ENCODE results near the gene INTS14.
A peak's percentile ranks its signal among the peaks of the same experiment; 100 is the strongest.

INTS14 gene

GRCh38 chr15:65650312-65651041 lies 39.5 kb upstream of the INTS14 start:
- Histone ChIP-seq H3K18ac (ENCODE audit: low read depth in 1 of 2, low read length in 2 of 2) (no peak overlapping the region), H2AK5ac (ENCODE audit: low read length, severe bottlenecking) (no peak overlapping the region)

GRCh38 chr15:65646486-65646885 lies 35.6 kb upstream of the INTS14 start:
- 93% methylated on average over 3 of the region's 4 CpGs for WGBS
- Histone ChIP-seq H3K23ac (ENCODE audit: low read length in 2 of 2) (no peak overlapping the region), H3K14ac (ENCODE audit: low read length in 2 of 2) (no peak overlapping the region), H2BK15ac (ENCODE audit: low read depth, poor library complexity, severe bottlenecking) (no peak overlapping the region), H3K18ac (ENCODE audit: low read depth in 1 of 2, low read length in 2 of 2) (no peak overlapping the region), H4K91ac (ENCODE audit: low read length) (no peak overlapping the region), H3K9me3 (ENCODE audit: control insufficient read depth, low read length) (no peaks in the 10 kb centered on the region), H3K36me3 (ENCODE audit: control insufficient read depth in 1 of 2, insufficient read depth in 2 of 2, low read depth in 1 of 2, low read length in 2 of 2) (peaks cover 7 to 14% of the 10 kb centered on the region in 2 experiments), H3K27me3 (ENCODE audit: control insufficient read depth in 1 of 2, insufficient read depth in 1 of 2, low read length in 2 of 2) (no peaks in the 10 kb centered on the region), H3K4me1 (ENCODE audit: control insufficient read depth, insufficient read depth, low read depth, low read length) (peaks cover 4% of the 10 kb centered on the region), H2AFZ (ENCODE audit: low read depth, low read length) (no peak overlapping the region), H2AK5ac (ENCODE audit: low read length, severe bottlenecking) (no peak overlapping the region), H3K4me2 (ENCODE audit: low read length, poor library complexity, severe bottlenecking) (no peak overlapping the region), H3K9ac (ENCODE audit: low read length) (no peak overlapping the region), H4K8ac (ENCODE audit: low read length) (no peak overlapping the region), H2BK120ac (ENCODE audit: low read depth, low read length) (no peak overlapping the region), H3K79me1 (replicated peaks; ENCODE audit: low read length, poor library complexity, severe bottlenecking) (no peaks in the 10 kb centered on the region), H2BK12ac (ENCODE audit: low read length in 2 of 2) (no peak overlapping the region), H3K27ac (ENCODE audit: low read length, poor library complexity, severe bottlenecking) (no peak overlapping the region), H2BK5ac (ENCODE audit: low read depth, low read length, poor library complexity, severe bottlenecking) (no peak overlapping the region), H3K4me3 (ENCODE audit: insufficient read depth in 1 of 2, low read depth in 1 of 2, low read length in 2 of 2) (no peak overlapping the region), H3K4ac (ENCODE audit: low read depth in 1 of 2, low read length in 2 of 2) (no peak overlapping the region)
- DNase-seq, result peak; percentile 28

More at GRCh38 chr15:65650312-65651041, 39.5 kb upstream of the INTS14 start:
- DNase-seq, result no peak
- Histone ChIP-seq H3K79me1 (replicated peaks; ENCODE audit: low read length, poor library complexity, severe bottlenecking) (no peaks in the 10 kb centered on the region), H4K91ac (ENCODE audit: low read length) (no peak overlapping the region), H3K4me2 (ENCODE audit: low read length, poor library complexity, severe bottlenecking) (no peak overlapping the region), H2BK12ac (ENCODE audit: low read length in 2 of 2) (no peak overlapping the region), H2BK5ac (ENCODE audit: low read depth, low read length, poor library complexity, severe bottlenecking) (no peak overlapping the region), H2AFZ (ENCODE audit: low read depth, low read length) (no peak overlapping the region), H3K27ac (ENCODE audit: low read length, poor library complexity, severe bottlenecking) (no peak overlapping the region), H2BK15ac (ENCODE audit: low read depth, poor library complexity, severe bottlenecking) (no peak overlapping the region), H3K23ac (ENCODE audit: low read length in 2 of 2) (no peak overlapping the region), H3K14ac (ENCODE audit: low read length in 2 of 2) (no peak overlapping the region), H3K36me3 (ENCODE audit: control insufficient read depth in 1 of 2, insufficient read depth in 2 of 2, low read depth in 1 of 2, low read length in 2 of 2) (peaks cover 12 to 26% of the 10 kb centered on the region in 2 experiments), H3K4me1 (ENCODE audit: control insufficient read depth, insufficient read depth, low read depth, low read length) (peaks cover 4% of the 10 kb centered on the region), H4K8ac (ENCODE audit: low read length) (no peak overlapping the region), H2BK120ac (ENCODE audit: low read depth, low read length) (no peak overlapping the region), H3K4ac (ENCODE audit: low read depth in 1 of 2, low read length in 2 of 2) (no peak overlapping the region), H3K9ac (ENCODE audit: low read length) (no peak overlapping the region), H3K9me3 (ENCODE audit: control insufficient read depth, low read length) (no peaks in the 10 kb centered on the region), H3K4me3 (ENCODE audit: insufficient read depth in 1 of 2, low read depth in 1 of 2, low read length in 2 of 2) (no peak overlapping the region), H3K27me3 (ENCODE audit: control insufficient read depth in 1 of 2, insufficient read depth in 1 of 2, low read length in 2 of 2) (no peaks in the 10 kb centered on the region)
- 94% methylated on average over 12 of the region's 12 CpGs for WGBS

GRCh38 chr15:65645392-65645791 lies 34.5 kb upstream of the INTS14 start:
- peaks cover 0 to 3% of the 10 kb centered on the region in 2 experiments for H3K36me3 ChIP-seq (ENCODE audit: control insufficient read depth in 1 of 2, insufficient read depth in 2 of 2, low read depth in 1 of 2, low read length in 2 of 2)
- H3K4me3 ChIP-seq (ENCODE audit: insufficient read depth in 1 of 2, low read depth in 1 of 2, low read length in 2 of 2), result no peak overlapping the region
- no peaks in the 10 kb centered on the region for H3K79me1 ChIP-seq (replicated peaks; ENCODE audit: low read length, poor library complexity, severe bottlenecking)
- H3K9me3 ChIP-seq (ENCODE audit: control insufficient read depth, low read length), result no peaks in the 10 kb centered on the region
- WGBS, result 97% methylated on average over 4 of the region's 4 CpGs
- no peak overlapping the region for H2BK12ac ChIP-seq (ENCODE audit: low read length in 2 of 2)
- H3K4ac ChIP-seq (ENCODE audit: low read depth in 1 of 2, low read length in 2 of 2), result no peak overlapping the region
- H3K27me3 ChIP-seq (ENCODE audit: control insufficient read depth in 1 of 2, insufficient read depth in 1 of 2, low read length in 2 of 2), result no peaks in the 10 kb centered on the region
- H3K23ac ChIP-seq (ENCODE audit: low read length in 2 of 2), result no peak overlapping the region
- H3K4me1 ChIP-seq (ENCODE audit: control insufficient read depth, insufficient read depth, low read depth, low read length), result peaks cover 4% of the 10 kb centered on the region
- H3K27ac ChIP-seq (ENCODE audit: low read length, poor library complexity, severe bottlenecking), result no peak overlapping the region
- H3K14ac ChIP-seq (ENCODE audit: low read length in 2 of 2), result no peak overlapping the region
- no peak overlapping the region for H3K9ac ChIP-seq (ENCODE audit: low read length)
- no peak overlapping the region for H3K4me2 ChIP-seq (ENCODE audit: low read length, poor library complexity, severe bottlenecking)
- H2AFZ ChIP-seq (ENCODE audit: low read depth, low read length), result no peak overlapping the region
- no peak overlapping the region for H2BK15ac ChIP-seq (ENCODE audit: low read depth, poor library complexity, severe bottlenecking)
- no peak overlapping the region for H2AK5ac ChIP-seq (ENCODE audit: low read length, severe bottlenecking)
- DNase-seq, result no peak
- H3K18ac ChIP-seq (ENCODE audit: low read depth in 1 of 2, low read length in 2 of 2), result no peak overlapping the region
- no peak overlapping the region for H4K8ac ChIP-seq (ENCODE audit: low read length)
- H4K91ac ChIP-seq (ENCODE audit: low read length), result no peak overlapping the region
- H2BK120ac ChIP-seq (ENCODE audit: low read depth, low read length), result no peak overlapping the region
- no peak overlapping the region for H2BK5ac ChIP-seq (ENCODE audit: low read depth, low read length, poor library complexity, severe bottlenecking)

- DNase-seq, result no peak
- no peak overlapping the region for H3K4me3 ChIP-seq (ENCODE audit: insufficient read depth in 1 of 2, low read depth in 1 of 2, low read length in 2 of 2)
- no peak overlapping the region for H3K9ac ChIP-seq (ENCODE audit: low read length)
- no peak overlapping the region for H3K23ac ChIP-seq (ENCODE audit: low read length in 2 of 2)
- no peak overlapping the region for H3K18ac ChIP-seq (ENCODE audit: low read depth in 1 of 2, low read length in 2 of 2)
- H2BK5ac ChIP-seq (ENCODE audit: low read depth, low read length, poor library complexity, severe bottlenecking), result no peak overlapping the region
- no peak overlapping the region for H2BK15ac ChIP-seq (ENCODE audit: low read depth, poor library complexity, severe bottlenecking)
- no peaks in the 10 kb centered on the region for H3K36me3 ChIP-seq (ENCODE audit: control insufficient read depth in 1 of 2, insufficient read depth in 2 of 2, low read depth in 1 of 2, low read length in 2 of 2)
- no peak overlapping the region for H4K8ac ChIP-seq (ENCODE audit: low read length)
- H3K14ac ChIP-seq (ENCODE audit: low read length in 2 of 2), result no peak overlapping the region
- H3K27ac ChIP-seq (ENCODE audit: low read length, poor library complexity, severe bottlenecking), result no peak overlapping the region
- H4K91ac ChIP-seq (ENCODE audit: low read length), result no peak overlapping the region
- 90% methylated on average over 4 of the region's 4 CpGs for WGBS
- no peak overlapping the region for H2AK5ac ChIP-seq (ENCODE audit: low read length, severe bottlenecking)
- no peak overlapping the region for H3K4ac ChIP-seq (ENCODE audit: low read depth in 1 of 2, low read length in 2 of 2)
- peaks cover 8% of the 10 kb centered on the region for H3K4me1 ChIP-seq (ENCODE audit: control insufficient read depth, insufficient read depth, low read depth, low read length)
- no peaks in the 10 kb centered on the region for H3K9me3 ChIP-seq (ENCODE audit: control insufficient read depth, low read length)
- no peaks in the 10 kb centered on the region for H3K79me1 ChIP-seq (replicated peaks; ENCODE audit: low read length, poor library complexity, severe bottlenecking)
- H3K27me3 ChIP-seq (ENCODE audit: control insufficient read depth in 1 of 2, insufficient read depth in 1 of 2, low read length in 2 of 2), result no peaks in the 10 kb centered on the region
- H2BK12ac ChIP-seq (ENCODE audit: low read length in 2 of 2), result no peak overlapping the region
- no peak overlapping the region for H2AFZ ChIP-seq (ENCODE audit: low read depth, low read length)
- no peak overlapping the region for H2BK120ac ChIP-seq (ENCODE audit: low read depth, low read length)
- no peak overlapping the region for H3K4me2 ChIP-seq (ENCODE audit: low read length, poor library complexity, severe bottlenecking)
Observed at GRCh38 chr15:65644282-65644681, 33.4 kb upstream of the INTS14 start.
